Activated T-helper 1 cell treated with anti-CD3 and anti-CD28 coated beads, Interleukin-12 subunit alpha, Interleukin-12 subunit beta, Interleukin-2, Interleukin-4 antibody, amounts not matched to agents 30 ng/mL and 10 ng/mL and 1 ng/mL, durations not matched to agents 14 hours and 24 hours and 36 hours (primary cell): ENCODE data around the gene PLAAT5. TPM values are rescaled to one million over a fixed set of nuclear protein-coding genes. Genes with fewer than 3 reads are reported as not detected.
"Not testable (repeated sequence)": the region's sequence is repeated elsewhere in the genome, so short reads cannot be mapped to it uniquely, and the experiment has no call there.

ENCODE experiments used
- DNase-seq: peaks from one replicate; pipeline ENCODE4 v3.0.0; 2021; ENCODE audit warnings: low spot score
- H3K27ac Mint-ChIP-seq: one replicate; pipeline ENCODE4 v1.8.0; 2021; ENCODE audit warnings: mild to moderate bottlenecking, mixed read lengths
- H3K27me3 Mint-ChIP-seq: one replicate; pipeline ENCODE4 v1.8.0; 2022; ENCODE audit warnings: mild to moderate bottlenecking, moderate library complexity, mixed read lengths; ENCODE audit not compliant: insufficient read depth
- H3K36me3 Mint-ChIP-seq: one replicate; pipeline ENCODE4 v1.8.0; 2021; ENCODE audit warnings: low read depth, mixed read lengths
- H3K4me1 Mint-ChIP-seq: one replicate; pipeline ENCODE4 v1.8.0; 2021; ENCODE audit warnings: low read depth, mixed read lengths
- H3K4me3 Mint-ChIP-seq: one replicate; pipeline ENCODE4 v1.8.0; 2021; ENCODE audit warnings: mild to moderate bottlenecking, moderate library complexity, mixed read lengths
- H3K9me3 Mint-ChIP-seq: one replicate; pipeline ENCODE4 v1.8.0; 2021; ENCODE audit warnings: mixed read lengths
- intact Hi-C: fragments of 100-400 bp; cut with micrococcal nuclease; formaldehyde crosslinking; loops from one replicate; pipeline ENCODE4 v1.15.1; 2024
- total RNA-seq: library from RNA; stranded (reverse); gene quantifications from 2 replicates; pipeline ENCODE4 v1.2.3, GENCODE V29; 2022

PLAAT5 gene
- not detected in 2 replicates for total RNA-seq

DNA sequence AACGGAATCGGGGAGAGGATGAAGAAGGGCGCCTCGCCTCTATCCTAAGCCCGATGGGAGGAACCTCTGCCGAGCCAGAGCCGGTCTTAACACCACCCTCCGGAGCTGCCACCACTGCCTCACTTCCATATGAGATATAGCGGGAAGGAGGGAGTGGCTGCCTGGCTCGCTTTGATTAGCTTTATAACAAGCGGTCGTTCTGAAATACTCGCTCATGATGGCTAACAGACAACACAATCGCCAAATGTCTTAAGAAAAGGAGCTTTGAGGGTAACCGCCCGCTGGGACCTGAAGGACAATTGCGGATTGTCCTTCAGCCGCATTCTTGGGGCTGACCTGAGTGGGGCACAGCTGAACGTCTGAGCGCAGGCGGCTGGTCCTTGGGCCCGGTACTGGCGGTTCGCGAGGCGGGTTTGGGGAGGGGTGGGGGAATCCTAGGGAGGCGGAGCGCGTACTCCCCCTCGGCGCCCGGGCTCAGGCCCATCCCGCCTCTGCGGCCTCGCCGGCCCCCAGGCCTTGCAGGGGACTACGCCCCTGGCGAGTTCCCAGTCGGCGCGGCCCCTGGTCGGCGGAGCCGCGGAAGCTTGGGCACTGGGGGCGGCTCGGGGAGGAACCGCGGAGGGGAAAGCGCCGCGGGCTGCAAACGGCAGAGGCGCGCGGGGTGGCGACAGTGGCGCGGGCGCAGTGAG is at the start of gene PLAAT5:
Gene PLAAT5, minus strand, starts transcription at position 617 of the 689 bp plus-strand sequence. Its CDS starts 133 bp downstream, at position 484.
- Mint-ChIP-seq H3K9me3 (peaks cover under 1% of the 10 kb centered on the region), H3K4me1 (peaks cover 15% of the 10 kb centered on the region), H3K27ac (no peak within 1 kb of the TSS), H3K4me3 (peak within 1 kb of the TSS; percentile 67), H3K36me3 (no peaks in the 10 kb centered on the region), H3K27me3 (peaks cover 62% of the 10 kb centered on the region)
- intact Hi-C loops: loop anchor here (5.0 kb wide), 1 partner anchor 77 kb away; no protein-coding TSS in a partner anchor
- no peak for DNase-seq

- intact Hi-C loops: loop anchor here (5.0 kb wide), 1 partner anchor 100 kb away; no protein-coding TSS in a partner anchor
- Mint-ChIP-seq H3K9me3 (no peaks in the 10 kb centered on the region), H3K36me3 (peaks cover 15% of the 10 kb centered on the region), H3K4me1 (peaks cover 61% of the 10 kb centered on the region), H3K27ac (peak overlapping the region; percentile 91), H3K27me3 (no peaks in the 10 kb centered on the region), H3K4me3 (peak overlapping the region; percentile 86)
- no peak for DNase-seq
These were observed 46.5 kb upstream of the PLAAT5 start for GRCh38 chr11:63537293-63538101.

GRCh38 chr11:63536669-63537292 is 45.8 kb upstream of the PLAAT5 start, which contains the start of gene PLAAT4:
TSS of gene PLAAT4 (plus strand) at chr11:63536808. CDS start at chr11:63536869, 61 bp downstream.
- peaks cover 69% of the 10 kb centered on the region for H3K4me1 Mint-ChIP-seq
- H3K4me3 Mint-ChIP-seq: peak within 1 kb of the TSS; percentile 86
- intact Hi-C loops: loop anchor here (5.0 kb wide), 1 partner anchor 101 kb away; no protein-coding TSS in a partner anchor
- no peaks in the 10 kb centered on the region for H3K9me3 Mint-ChIP-seq
- peak; percentile 41 for DNase-seq
- H3K27me3 Mint-ChIP-seq: no peaks in the 10 kb centered on the region
- peaks cover 11% of the 10 kb centered on the region for H3K36me3 Mint-ChIP-seq
- H3K27ac Mint-ChIP-seq: peak within 1 kb of the TSS; percentile 91

DNA sequence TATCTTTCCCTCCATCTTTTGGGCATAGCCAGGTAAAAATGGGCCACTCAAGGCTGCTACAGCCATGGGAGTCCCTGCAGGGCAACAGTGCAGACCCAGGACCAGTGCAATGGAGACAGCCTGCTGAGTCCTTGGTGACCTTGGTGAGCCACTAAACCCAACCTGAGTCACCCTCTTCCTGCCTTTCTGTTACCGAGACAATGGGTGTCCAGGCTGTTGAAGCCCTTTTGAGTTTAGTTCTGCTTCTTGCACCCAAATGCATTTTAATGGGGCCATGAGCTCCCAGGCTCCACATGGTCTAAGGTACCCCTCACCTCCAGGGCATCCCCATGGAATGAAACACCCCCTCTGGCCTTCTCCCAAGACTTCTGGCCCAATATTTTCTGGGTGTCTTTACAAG is 44.8 kb upstream of the PLAAT5 start:
- Mint-ChIP-seq H3K4me1 (peaks cover 77% of the 10 kb centered on the region), H3K9me3 (no peaks in the 10 kb centered on the region), H3K27ac (peak overlapping the region; percentile 91), H3K27me3 (no peaks in the 10 kb centered on the region), H3K4me3 (peak overlapping the region; percentile 86), H3K36me3 (peaks cover 11% of the 10 kb centered on the region)
- intact Hi-C loops: loop anchor here (1.0 to 5.0 kb wide), 4 partner anchors 18 to 136 kb away; partner anchors contain the start of gene ATL3
- peak; percentile 34 for DNase-seq

DNA sequence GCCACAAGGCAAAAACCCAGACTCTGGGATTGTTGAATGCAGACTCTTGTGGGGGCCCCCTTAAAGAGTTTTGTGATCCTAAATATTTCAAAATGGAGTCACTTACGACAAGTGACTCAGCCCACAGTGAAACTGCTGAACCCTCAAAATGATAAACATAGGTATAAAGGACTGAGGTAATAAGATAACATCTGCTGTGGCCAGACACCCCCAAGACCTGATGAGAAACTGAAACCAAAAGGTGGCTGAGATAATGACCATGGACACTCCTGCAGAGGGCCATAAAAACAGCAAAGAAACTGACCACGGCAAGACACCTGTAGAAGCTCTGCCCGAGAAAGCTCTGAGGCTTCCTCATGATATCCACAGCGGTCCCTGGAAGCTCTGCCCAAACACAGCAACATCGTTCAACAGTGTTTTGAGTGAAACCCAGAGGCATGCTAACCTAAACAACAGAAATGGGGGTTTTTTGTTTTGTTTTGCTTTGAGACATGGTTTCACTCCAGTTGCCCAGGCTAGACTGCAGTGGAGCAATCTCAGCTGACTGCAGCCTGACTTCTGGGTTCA is 44.0 kb upstream of the PLAAT5 start:
- Mint-ChIP-seq H3K27me3 (no peaks in the 10 kb centered on the region), H3K9me3 (no peaks in the 10 kb centered on the region), H3K4me1 (peaks cover 81% of the 10 kb centered on the region), H3K36me3 (peaks cover 6% of the 10 kb centered on the region), H3K4me3 (peak overlapping the region; percentile 86), H3K27ac (peak overlapping the region; percentile 91)
- DNase-seq: peak; percentile 32
- intact Hi-C loops: loop anchor here (1.0 to 5.0 kb wide), 4 partner anchors 18 to 136 kb away; partner anchors contain the start of gene ATL3

GRCh38 chr11:63534076-63534475 is 43.1 kb upstream of the PLAAT5 start:
- H3K27me3 Mint-ChIP-seq: no peaks in the 10 kb centered on the region
- DNase-seq: no peak
- no peak overlapping the region for H3K27ac Mint-ChIP-seq
- intact Hi-C loops: no loop called here
- H3K9me3 Mint-ChIP-seq: no peaks in the 10 kb centered on the region
- peaks cover 3% of the 10 kb centered on the region for H3K36me3 Mint-ChIP-seq
- H3K4me3 Mint-ChIP-seq: no peak overlapping the region
- H3K4me1 Mint-ChIP-seq: peaks cover 88% of the 10 kb centered on the region

GRCh38 chr11:63532799-63533475 is 42.0 kb upstream of the PLAAT5 start:
- Mint-ChIP-seq H3K4me1 (peaks cover 80% of the 10 kb centered on the region), H3K4me3 (no peak overlapping the region), H3K36me3 (no peaks in the 10 kb centered on the region), H3K27ac (no peak overlapping the region), H3K9me3 (no peaks in the 10 kb centered on the region), H3K27me3 (no peaks in the 10 kb centered on the region)
- intact Hi-C loops: no loop called here
- no peak for DNase-seq

DNA sequence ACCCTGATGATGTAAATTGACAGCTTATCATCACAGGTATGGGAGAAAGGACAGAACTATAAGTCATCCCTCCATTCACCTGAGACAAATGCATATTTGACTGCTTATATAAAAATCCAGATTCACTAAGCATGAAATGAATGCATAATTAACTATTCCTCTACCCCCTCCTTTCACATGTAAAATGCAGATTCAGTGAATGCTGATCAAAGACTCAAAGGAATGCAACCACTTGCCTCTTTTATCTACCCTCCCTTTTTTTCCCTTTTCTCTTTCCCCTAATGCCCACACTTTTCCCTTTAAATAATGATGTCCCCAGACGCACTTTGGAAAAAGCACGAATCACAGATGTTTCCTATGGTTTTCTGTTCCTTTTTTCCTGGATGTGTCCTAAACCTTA is 41.1 kb upstream of the PLAAT5 start:
- DNase-seq: no peak
- Mint-ChIP-seq H3K27ac (no peak overlapping the region), H3K4me1 (peaks cover 72% of the 10 kb centered on the region), H3K36me3 (no peaks in the 10 kb centered on the region), H3K9me3 (no peaks in the 10 kb centered on the region), H3K27me3 (no peaks in the 10 kb centered on the region), H3K4me3 (no peak overlapping the region)
- intact Hi-C loops: no loop called here

DNA sequence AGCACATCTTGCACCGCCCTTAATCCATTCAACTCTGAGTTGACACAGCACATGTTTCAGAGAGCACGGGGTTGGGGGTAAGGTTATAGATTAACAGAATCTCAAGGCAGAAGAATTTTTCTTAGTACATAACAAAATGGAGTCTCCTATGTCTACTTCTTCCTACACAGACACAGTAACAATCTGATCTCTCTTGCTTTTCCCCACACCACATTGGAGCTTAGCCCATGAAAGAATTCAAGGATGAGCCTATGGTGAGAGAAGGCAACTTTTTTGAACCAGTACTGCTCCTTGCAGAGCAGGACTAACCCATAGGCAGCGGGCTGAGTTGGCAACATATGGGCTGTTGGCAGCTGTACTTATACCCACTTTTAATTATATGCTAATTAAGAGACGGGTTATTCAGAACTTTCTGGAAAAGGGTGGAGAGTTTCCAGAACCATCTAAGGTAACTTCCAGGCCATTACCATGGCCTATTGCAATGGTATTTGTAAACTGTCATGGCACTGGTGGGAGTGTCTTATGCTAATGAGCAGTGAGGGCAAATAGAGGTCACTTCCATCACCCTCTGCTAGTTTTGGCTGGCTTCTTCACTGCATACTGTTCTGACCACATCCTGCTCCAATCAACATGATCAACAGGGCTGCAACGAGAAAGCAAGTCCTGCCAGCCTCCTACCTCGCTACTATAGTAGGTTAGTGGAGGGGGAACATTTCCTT is 40.3 kb upstream of the PLAAT5 start:
- peak overlapping the region; percentile 54 for H3K4me3 Mint-ChIP-seq
- not testable (repeated sequence) for H3K9me3 Mint-ChIP-seq, H3K27me3 Mint-ChIP-seq, H3K36me3 Mint-ChIP-seq
- intact Hi-C loops: loop anchor here (1.0 kb wide), 2 partner anchors 36 to 84 kb away; no protein-coding TSS in a partner anchor
- H3K27ac Mint-ChIP-seq: peak overlapping the region; percentile 65
- DNase-seq: peak; percentile 66
- H3K4me1 Mint-ChIP-seq: peaks cover 63% of the 10 kb centered on the region

- no peaks in the 10 kb centered on the region for H3K9me3 Mint-ChIP-seq
- H3K4me1 Mint-ChIP-seq: peaks cover 51% of the 10 kb centered on the region
- H3K36me3 Mint-ChIP-seq: no peaks in the 10 kb centered on the region
- no peak overlapping the region for H3K27ac Mint-ChIP-seq
- no peak overlapping the region for H3K4me3 Mint-ChIP-seq
- DNase-seq: no peak
- intact Hi-C loops: no loop called here
- no peaks in the 10 kb centered on the region for H3K27me3 Mint-ChIP-seq
These were observed 39.1 kb upstream of the PLAAT5 start for GRCh38 chr11:63530021-63530420.

DNA sequence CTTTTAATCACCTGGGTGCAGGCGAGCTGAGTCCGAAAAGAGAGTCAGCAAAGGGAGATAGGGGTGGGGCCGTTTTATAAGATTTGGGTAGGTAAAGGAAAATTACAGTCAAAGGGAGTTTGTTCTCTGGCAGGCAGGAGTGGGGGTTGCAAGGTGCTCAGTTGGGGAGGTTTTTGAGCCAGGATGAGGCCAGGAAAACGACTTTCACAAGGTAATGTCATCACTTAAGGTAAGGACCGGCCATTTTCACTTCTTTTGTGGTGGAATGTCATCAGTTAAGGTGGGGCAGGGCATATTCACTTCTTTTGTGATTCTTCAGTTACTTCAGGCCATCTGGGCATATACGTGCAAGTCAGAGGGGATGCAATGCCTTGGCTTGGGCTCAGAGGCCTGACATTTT is 38.4 kb upstream of the PLAAT5 start:
- H3K27ac Mint-ChIP-seq, DNase-seq, H3K36me3 Mint-ChIP-seq, H3K4me3 Mint-ChIP-seq, intact Hi-C loops, H3K9me3 Mint-ChIP-seq, H3K27me3 Mint-ChIP-seq: not testable (repeated sequence)
- peaks cover 46% of the 10 kb centered on the region for H3K4me1 Mint-ChIP-seq
